Measurements from ENCODE around the gene FAM53B.
A peak's percentile ranks its signal among the peaks of the same experiment; 100 is the strongest.

The FAM53B gene

DNA sequence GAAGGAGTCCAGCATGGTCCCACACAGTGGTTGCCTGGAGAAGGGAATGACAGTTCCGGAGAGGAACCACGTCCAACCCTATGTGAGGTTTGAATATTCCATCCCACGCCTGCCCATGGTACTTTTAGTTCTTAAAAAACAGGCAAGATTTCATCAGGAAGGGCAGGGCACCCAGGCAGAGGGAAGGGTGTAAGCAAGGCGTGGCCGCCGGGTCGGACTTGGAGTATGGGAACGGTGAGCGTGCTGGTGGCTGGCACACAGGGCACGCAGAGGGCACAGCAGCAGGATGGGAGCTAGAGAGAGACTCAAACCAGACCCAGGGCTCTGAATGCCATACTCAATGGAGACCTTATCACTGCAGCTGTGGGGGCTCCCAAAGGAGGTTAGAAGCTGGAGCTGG lies 34.3 kb downstream of the FAM53B start:
- no peak for DNase-seq (ENCODE audit: low spot score)

DNA sequence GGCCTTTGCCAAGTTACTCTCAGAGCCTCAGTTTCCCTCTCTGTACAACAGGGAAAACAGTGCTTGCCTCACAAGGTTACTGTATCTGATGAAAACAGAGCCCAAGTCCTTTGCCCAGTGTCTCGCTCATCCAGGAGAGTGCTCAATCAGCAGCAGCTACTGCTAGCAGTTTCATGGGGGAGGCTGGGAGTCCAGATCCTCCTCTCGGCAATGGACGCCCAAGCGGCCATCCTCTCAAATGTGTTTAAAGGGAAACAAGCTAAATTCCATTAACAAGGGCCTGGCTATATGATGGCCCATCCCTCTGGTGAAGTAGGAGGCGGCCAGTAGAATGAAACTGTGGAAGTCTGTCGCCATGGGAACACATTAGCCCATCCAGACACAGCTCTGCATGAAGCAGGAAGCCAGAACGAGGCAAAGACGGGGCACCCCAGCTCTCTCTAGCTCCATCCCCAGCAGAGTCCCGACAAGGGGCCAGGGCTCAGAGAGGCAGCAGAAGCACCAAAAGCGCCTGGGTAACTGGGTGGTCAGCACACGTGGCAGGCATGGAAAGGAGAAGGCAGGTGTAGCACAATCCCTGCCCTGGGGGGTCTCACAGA lies 35.2 kb downstream of the FAM53B start:
- peak; percentile 58 for DNase-seq (ENCODE audit: low spot score)

DNA sequence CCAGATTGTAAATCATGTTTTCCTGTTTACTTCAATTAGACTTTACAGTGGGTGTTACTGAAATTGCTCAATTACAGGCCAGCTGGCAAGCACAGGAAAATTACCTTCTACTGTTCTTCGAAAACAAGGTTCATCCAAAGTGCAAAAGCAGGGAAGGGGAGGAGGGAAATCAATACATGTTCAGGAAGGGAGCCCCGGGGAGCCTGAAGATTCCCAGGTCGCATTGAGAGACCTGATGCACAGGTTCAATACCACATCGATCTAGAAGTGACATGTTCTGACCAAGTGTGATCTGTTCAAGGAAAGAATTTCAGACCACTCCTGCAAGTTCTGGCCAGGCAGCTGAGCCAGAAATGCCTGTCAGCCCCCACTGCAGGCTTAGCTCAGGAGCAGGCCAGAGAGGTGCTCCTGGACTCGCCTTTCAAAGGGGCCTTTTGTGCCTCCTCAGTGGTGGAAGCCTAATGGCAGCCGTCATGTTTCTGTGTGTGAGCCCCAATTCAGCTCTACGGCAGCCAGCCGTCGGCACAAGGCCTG lies 35.9 kb downstream of the FAM53B start:
- DNase-seq (ENCODE audit: low spot score) = no peak

DNA sequence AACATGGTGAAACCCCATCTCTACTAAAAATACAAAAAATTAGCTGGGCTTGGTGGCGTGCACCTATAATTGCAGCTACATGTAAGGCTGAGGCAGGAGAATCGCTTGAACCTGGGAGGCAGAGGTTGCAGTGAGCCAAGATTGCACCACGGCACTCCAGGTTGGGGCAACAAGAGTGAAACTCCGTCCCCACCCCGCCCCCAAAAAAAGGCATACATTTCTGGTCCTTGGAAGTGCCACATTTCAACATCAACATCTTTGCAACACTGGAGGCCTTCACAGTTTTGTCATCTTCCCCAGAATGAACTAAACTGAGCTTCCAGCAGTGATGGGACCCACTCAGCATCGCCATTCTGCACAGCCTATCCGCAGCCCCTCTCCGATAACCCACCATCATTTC lies 36.6 kb downstream of the FAM53B start:
- no peak for DNase-seq (ENCODE audit: low spot score)

DNA sequence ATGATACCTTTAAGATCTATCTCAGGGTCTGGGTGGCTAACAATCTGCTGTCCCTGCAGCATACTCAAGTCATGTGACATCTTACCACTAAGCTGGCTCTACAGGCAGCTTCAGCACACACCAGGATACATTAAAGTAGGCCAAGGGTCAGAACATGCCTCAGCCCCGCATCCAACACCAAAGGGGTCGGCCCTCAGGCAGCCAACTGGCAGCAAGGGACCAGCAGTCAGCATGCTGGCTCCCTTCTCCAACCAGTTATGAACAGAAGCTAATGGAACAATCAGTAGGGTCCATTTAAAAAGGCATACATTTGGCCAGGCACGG lies 37.1 kb downstream of the FAM53B start:
- no peak for DNase-seq (ENCODE audit: low spot score)

DNA sequence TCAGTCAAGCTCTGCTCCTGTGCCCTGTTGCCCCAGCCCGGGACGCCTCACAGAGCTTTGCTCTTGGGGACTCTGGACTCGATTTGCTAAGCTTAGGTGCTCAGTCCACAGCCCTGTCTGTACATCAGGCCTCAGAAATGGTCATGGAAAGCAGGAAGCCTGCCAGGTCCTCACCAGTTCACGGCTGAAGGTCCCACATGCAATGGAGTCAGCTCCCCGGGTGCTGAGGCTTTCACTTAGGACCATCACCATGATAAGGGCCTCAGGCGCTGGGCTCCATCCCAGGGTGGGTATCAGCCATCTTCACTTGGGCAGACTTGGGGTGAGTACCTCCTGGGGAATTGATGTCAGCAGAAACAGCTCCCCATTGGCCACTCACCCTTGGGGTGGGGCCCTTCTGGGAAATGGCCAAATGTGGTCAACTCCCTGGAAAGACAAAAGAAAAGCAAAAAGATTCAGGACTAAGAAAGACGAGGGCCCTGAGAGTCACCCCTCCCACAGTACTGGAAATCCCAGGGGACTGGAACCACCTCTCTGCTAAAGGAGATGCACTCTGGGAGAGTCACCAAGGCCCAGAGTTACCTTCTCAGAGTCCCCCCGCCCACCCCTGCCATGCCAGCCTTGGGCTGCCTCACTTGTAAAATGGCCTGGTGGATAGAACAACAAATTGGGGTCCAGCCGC lies 37.6 kb downstream of the FAM53B start:
- DNase-seq (ENCODE audit: low spot score) = no peak

DNA sequence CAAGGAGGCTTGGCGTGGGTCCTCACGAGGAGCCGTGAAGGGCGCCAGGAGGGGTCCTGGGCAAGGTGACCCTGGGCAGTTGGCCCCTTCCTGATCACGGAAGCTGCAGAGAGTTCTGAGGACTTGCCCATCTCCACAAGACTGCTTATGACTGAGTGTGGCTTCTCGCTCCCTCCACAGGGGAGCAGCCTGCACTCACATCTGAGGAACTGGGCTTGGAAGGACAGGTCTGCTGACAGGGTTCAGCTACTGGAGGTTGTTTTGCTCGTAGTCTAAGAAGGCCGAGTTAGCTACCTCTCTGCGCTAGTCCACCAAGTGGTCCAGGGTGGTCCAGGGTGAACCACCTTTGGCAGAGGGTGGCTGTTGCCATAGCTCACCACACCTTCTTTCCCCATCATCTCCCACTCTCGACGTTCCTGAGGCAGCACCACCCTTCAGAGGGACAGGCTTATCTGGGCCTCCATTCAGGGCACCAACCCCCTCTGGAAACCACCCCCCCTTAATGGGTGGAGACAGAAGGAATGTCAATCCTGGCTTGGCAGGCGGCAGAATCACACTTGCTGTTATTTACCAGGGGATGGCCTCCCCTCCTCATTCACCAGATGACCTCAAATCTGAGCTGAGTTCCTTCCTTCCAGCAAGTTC lies 38.2 kb downstream of the FAM53B start:
- no peak for DNase-seq (ENCODE audit: low spot score)

DNA sequence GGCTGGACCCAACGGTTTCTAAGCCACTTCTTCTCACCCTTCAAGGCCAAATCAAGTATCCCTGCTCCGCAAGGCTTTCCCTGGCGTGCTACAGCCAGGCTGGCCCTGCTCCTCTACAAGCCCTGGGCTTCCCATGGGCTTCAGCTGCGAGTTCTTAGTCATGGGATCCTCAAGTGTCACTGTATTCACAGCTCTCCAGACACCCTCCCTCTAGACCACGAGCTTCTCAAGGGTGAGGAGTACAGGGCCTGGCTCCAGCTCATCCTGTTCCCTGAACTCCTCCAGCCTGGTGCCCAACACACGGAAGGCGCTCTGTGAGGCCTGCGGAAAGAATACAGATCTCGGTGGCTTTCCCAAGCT lies 38.8 kb downstream of the FAM53B start:
- DNase-seq (ENCODE audit: low spot score) = no peak

DNA sequence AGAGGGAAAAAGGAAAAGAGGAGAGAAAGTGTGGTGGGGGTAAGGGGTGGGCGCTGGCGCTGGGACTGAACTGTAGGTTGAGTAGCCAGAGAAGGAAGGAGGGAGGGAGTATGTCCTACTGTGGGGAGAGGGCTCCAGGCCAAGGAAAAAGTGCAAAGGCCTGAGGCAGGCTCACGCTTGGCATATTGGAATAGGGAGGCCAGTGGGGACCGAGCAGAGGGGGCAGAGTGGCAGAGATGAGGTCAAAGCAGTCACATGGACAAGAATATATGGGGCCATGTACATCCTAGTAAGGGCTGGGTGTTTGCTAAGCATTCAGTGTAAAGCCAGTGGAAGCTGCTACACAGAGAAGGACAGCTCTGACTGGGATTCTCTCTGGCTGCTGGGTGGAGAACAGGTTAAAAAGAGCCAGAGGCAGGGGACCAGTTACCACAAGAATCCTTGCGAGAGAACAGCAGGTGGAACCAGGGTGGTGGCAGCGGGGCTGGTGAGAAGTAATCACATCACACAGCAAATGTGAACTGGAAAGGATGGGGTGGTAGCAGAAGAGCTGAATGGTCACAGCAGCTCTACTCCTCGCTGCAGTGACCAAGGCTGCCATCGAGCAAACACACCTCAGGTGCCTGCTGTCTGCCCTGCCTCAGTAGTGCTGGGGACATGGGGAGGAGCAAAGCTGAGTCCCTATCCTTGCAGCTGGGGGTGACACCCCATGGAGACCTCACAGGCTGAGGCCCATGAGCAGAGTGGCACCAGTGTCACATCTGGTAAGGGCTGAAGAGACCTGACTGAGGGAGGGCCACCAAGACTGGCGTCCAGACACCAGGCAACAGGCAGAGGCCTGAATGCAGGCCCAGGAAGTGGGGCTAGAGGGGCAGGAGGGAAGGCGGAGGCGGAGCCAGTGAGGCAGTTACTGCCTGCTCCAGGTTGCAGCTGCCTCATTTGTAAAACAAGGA lies 39.5 kb downstream of the FAM53B start:
- no peak for DNase-seq (ENCODE audit: low spot score)

DNA sequence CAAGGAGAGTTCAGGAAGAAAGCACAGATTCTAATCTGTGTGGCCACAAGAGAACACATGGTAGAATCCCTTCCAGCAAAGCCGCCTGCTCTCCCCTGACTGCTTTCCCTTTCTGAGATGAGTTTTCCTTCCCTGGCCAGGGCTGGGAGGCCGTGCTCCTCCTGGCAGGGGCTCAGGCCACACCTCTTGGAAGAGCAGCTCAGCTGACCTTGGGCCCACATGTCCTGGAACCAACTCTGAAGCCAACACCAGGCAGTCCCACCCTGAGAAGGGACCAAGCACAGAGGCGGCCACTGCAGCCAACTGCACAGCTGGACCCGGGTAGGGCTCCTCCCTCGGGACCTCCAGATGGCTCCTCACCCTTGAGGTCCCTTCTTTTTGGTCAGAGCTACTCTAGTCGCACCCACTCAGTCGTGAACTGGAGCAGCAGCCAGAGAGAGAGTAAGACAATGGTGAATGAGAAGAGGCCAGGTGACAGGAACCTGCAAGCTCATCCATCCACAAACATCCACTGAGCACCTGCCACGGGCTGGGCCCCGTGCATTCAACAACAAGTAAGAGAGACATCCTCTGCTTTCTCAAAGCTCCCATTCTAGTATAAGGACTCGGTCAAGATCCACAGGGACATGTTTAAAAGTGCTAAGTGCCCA lies 40.3 kb downstream of the FAM53B start:
- DNase-seq (ENCODE audit: low spot score) = peak; percentile 66

DNA sequence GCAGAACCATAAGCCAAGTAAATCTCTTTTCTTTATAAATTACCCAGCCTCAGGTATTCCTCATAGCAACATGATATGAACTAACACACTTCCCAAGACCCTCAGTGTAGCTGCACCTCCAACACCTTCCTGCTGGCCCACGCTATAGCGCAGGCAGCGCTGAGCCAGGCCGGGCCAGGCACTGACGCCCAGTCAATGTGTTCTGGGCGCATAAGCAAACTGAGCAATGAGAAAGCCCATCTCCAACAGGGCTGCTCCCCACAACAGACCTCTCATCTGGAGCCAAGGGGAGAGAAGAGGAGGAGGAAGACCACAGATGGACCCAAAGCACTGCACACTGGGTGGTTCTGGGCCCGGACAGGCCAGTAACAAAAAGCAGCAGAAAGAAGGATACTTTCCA lies 40.8 kb downstream of the FAM53B start:
- DNase-seq (ENCODE audit: low spot score) = no peak

DNA sequence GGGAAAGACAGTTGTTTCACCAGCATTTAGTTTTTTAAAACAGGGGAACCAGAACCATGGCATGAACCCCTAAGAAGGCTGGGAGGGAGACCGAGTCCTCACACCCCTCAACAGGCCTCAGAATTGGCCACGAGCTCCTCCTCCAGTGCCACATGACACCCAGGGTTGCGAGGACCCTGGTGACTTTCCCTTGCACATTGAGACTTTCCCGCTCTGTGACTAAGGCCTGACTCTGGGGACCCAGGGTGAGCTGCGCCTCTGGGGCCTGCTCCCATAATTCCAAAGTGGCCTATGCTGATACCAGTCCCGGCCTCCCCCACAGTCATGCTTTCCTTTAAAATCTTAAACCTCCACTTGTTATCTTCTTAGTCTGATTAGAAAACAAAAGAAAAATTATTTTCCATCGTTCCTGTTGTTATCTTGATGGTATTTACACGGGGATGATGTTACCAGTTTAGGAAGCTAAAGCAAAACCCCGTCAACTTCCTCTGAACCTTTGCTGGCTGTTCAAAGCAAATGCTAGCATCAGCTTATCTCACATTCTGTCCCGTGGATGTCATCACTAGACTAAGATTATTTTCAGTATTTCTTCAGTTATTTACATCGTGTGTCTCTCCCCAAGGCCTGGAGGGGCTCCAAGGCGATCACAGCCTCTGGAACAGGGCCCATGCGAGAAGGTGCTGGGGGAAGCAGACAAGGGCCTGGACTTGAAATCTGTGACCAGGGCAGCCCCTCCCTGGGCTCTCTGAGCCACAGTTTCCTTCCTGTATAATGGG lies 42.1 kb downstream of the FAM53B start:
- no peak for DNase-seq (ENCODE audit: low spot score)

DNA sequence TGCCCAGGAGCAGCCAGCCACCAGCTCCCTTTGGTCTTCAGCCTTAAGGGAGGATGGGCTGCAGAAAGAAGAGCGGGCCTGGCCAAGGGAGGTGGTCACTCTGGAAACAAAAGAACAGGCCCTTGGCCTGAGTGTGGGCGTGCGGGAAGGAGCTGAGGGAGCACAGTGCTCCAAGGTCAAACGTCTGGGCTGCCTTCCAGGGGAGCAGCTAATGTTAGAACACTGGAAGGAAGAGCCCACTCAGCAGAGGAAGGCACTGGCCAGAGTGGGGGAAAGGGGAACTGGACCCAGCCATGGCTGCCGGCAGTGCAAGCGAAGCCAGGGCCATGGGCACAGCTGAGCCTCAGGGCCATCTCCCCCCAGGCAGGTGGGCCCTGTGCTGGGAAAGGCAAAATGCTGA lies 42.7 kb downstream of the FAM53B start:
- no peak for DNase-seq (ENCODE audit: low spot score)

DNA sequence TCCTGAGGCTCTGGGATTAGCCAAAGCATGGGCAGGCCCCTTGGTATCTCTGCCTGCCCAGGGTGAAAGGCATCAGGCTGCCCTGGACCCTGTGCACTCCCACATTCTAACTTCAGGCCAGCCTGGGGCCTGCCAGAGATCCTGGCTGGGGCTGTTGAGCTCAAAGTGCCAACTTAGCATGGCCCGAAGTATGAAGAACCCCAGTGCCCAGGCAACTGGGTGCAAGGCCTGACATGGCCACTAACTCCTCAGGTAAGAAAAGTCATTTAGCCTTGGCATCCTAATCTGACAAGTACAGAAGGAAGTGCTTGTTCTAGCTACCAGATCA lies 43.2 kb downstream of the FAM53B start:
- no peak for DNase-seq (ENCODE audit: low spot score)

DNA sequence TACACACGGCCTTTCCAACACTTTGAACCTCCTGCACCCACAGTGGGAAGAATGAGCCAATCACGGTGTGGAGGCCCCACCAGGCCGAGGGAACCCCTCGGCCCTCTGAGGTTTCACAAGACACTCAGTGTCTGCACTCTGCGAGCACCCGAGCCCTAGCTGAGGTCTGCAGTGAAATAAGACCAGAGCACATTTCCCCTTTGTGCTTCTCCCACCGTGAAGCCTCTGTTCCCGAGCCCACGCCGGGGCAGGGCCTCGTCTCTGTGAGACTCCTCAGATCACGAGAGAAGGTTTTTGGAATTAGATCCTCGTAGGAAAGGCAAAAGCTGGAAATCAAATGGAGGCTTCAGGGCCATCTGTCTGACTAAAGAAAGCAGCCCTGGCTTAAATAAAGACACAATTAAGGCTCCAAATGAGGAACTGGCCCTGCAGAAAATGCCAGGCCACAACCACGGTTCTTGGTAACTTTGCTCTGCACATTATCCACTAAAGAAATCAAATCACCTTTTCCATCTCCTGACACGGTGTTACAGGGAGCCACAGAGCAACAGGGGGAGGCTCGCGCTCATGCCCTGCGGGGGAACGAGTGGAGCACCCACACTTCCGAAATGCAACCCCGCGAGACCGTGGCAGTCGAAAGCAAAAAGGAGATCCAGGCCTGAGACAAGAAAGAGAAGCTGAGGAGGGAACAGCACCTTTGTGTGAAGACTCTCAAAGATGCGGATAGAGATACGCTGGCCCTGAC lies 43.7 kb downstream of the FAM53B start:
- DNase-seq (ENCODE audit: low spot score) = no peak

DNA sequence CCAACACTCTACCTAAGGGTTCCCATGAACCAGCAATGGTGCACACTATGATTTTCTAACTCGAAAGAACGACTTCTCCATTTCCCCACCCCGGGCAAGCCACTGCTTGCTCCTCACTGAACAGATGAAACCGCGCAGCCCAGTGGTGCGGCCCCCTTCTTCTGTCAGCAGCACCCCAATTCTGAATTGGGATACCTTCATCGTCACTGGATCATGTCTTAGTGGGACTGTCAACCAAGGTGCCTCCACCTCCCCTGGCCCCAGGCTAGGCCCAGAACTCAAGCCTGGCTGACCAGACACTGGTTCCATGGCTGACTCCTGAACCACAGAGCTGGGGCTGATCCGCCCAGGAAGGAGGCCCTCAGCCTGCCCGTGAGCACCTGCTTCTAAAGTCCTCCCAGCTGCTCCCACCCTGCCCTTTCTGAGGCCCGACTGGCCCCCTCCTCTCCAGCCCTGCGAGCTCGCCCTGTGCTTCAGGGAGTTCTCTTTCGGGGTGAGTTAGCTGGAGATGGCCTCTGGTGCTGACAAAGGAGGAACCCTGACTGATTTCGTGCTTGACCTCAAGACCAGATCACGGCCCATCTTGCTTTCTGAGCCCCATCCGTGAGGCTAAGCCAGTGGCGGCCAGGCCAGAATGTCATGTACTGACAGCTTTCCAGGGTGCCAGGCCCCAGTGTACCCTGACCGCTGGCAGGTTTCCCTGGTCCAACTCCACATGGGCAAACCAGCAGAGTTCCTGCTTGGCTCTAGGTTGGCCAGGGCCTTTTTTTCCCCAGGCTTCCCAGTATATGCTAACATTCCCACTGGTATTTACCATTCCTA lies 44.5 kb downstream of the FAM53B start:
- no peak for DNase-seq (ENCODE audit: low spot score)

DNA sequence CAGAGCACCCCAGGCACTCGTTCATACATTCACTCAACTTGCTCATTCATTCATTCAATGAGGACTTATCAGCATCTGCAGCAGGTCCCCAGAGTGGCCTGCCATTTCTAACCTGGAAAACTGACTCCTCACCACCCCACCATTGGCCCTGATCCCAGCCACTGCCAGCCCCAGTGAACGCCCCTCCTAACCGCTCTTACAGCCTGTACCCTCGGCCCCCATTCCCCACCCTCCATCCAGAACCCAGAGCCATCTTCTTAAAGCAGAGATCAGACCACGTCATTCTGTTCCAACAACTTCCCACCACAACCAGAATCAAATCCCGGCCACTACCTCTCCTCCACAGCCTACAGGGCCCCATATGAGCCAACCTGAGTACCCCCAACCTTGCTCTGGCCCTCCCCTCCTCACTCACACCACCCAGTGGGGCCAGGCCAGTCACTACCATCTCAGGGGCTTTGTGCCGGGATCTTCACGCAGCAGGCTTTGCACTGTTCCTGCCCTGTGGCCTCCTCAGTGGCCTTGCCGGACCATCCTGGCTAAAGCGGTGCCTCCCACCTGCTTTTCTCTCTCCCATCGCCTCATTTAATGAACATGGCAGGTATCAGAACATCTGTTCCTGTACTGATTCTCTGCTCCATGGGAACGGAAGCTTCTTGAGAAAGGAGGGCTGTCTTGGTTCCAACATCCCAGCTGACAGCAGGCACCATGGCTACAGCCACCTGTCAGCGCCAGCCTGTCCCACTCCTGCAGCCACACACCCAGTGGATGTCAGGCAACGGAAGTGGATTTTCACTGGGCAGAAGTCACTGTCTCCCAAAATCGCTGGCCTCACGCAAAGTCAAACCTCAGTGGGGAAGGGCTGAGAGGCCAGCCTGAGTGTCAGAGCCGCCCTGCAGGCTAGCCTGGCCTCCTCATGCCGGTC lies 45.4 kb downstream of the FAM53B start:
- DNase-seq (ENCODE audit: low spot score) = peak; percentile 85

DNA sequence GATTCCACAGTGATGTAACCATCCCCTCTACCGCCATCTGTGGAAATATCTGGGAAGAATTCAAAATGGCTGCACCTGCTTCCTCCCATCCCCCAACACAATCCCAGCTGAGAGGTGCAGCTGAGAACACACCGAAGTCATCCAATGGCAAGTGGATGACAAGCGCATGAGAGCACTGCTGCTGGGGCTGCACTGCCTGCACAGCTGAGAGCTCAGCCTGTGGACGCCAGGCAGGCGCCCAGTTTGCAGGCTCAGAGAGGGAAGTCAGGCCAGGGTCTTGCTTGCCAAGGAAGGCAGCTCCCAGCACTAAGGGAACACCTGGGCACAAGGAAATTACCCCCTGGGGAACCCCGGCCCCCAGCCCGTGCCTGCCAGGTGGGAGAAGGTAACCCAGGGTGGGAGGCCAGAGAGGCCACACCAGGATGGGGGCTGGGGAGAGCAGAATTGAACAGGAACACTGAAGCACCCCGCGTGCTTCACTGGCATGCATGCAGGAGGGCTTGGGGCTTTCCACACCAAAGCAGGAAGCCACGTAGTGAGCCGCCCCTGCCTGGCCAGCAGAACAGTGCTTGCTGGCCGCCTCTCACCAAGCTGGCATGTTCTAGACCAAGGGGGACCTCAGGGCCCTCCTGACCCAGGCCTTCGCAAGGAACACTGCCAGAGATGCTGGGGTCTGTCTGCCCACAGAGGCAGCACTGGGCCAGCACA lies 46.2 kb downstream of the FAM53B start:
- DNase-seq (ENCODE audit: low spot score) = peak; percentile 48
